Neuronal stem cell (in vitro differentiated cells): ENCODE data around the gene NAB1.
A peak's percentile ranks its signal among the peaks of the same experiment; 100 is the strongest.

Source experiments
- DNase-seq: peaks from one replicate; pipeline ENCODE4 v3.0.0-alpha.2; 2013; ENCODE audit warnings: low spot score
- H2AFZ ChIP-seq: one replicate; pipeline ENCODE4 v1.6.1; 2013; ENCODE audit warnings: mild to moderate bottlenecking, low read length, inconsistent platforms
- H2AK5ac ChIP-seq: 2 replicates; pipeline ENCODE4 v1.6.1; 2013; ENCODE audit warnings: low read depth, mild to moderate bottlenecking, inconsistent platforms, low read length, moderate library complexity, mixed read lengths
- H2BK120ac ChIP-seq: 2 replicates; pipeline ENCODE4 v1.6.1; 2013; ENCODE audit warnings: low read depth, mild to moderate bottlenecking, inconsistent platforms, low read length, moderate library complexity, mixed read lengths
- H2BK12ac ChIP-seq: one replicate; pipeline ENCODE4 v1.6.1; 2013; ENCODE audit warnings: low read length, inconsistent platforms
- H2BK15ac ChIP-seq: 2 replicates; pipeline ENCODE4 v1.6.1; 2013; ENCODE audit warnings: mild to moderate bottlenecking, low read length, inconsistent platforms, mixed read lengths
- H2BK5ac ChIP-seq: one replicate; pipeline ENCODE4 v1.6.1; 2013; ENCODE audit warnings: inconsistent platforms, mild to moderate bottlenecking, low read length, moderate library complexity
- H3K14ac ChIP-seq: one replicate; pipeline ENCODE4 v1.6.1; 2013; ENCODE audit warnings: low read length, inconsistent platforms
- H3K18ac ChIP-seq: 2 replicates; pipeline ENCODE4 v1.6.1; 2013; ENCODE audit warnings: low read length, inconsistent platforms
- H3K23ac ChIP-seq: 2 replicates; pipeline ENCODE4 v1.6.1; 2013; ENCODE audit warnings: low read depth, mild to moderate bottlenecking, mixed read lengths, low read length, inconsistent platforms; ENCODE audit not compliant: poor library complexity
- H3K27ac ChIP-seq: replicated peaks from 3 replicates; pipeline ENCODE4 v1.5.1; 2013; ENCODE audit warnings: low read length, inconsistent platforms
- H3K27me3 ChIP-seq, 3 experiments: 2 replicates each; pipeline ENCODE4 v1.6.1; 2013; ENCODE audit warnings: low read length in 3 of 3, mild to moderate bottlenecking in 2 of 3, inconsistent platforms in 1 of 3, low read depth in 1 of 3, mixed read lengths in 1 of 3, moderate library complexity in 1 of 3; ENCODE audit not compliant: control insufficient read depth in 3 of 3, insufficient read depth in 3 of 3
- H3K36me3 ChIP-seq, 2 donors: replicated peaks in 1 of 2; 2 replicates each; pipeline ENCODE4 v1.6.1; 2013; ENCODE audit warnings: low read length in 2 of 2; ENCODE audit not compliant: control insufficient read depth in 2 of 2, insufficient read depth in 2 of 2
- H3K4ac ChIP-seq: 2 replicates; pipeline ENCODE4 v1.6.1; 2013; ENCODE audit warnings: inconsistent platforms, mild to moderate bottlenecking, low read length, moderate library complexity
- H3K4me1 ChIP-seq, 2 donors: 1 replicate in 1 of 2; 2 replicates in 1 of 2; pipeline ENCODE4 v1.6.1; 2013; ENCODE audit warnings: low read length in 2 of 2, low read depth in 1 of 2; ENCODE audit not compliant: control insufficient read depth in 2 of 2, insufficient read depth in 1 of 2
- H3K4me2 ChIP-seq: one replicate; pipeline ENCODE4 v1.6.1; 2013; ENCODE audit warnings: mild to moderate bottlenecking, low read length, inconsistent platforms; ENCODE audit not compliant: insufficient read depth, poor library complexity, severe bottlenecking
- H3K4me3 ChIP-seq, 2 donors: 2 replicates each; pipeline ENCODE4 v1.5.1; 2013; ENCODE audit warnings: low read length in 2 of 2, mild to moderate bottlenecking in 2 of 2, inconsistent platforms in 1 of 2, moderate library complexity in 1 of 2
- H3K79me1 ChIP-seq: one replicate; pipeline ENCODE4 v1.6.1; 2013; ENCODE audit warnings: low read depth, mild to moderate bottlenecking, inconsistent platforms, low read length, moderate library complexity
- H3K9ac ChIP-seq: one replicate; pipeline ENCODE4 v1.6.1; 2013; ENCODE audit warnings: mild to moderate bottlenecking, low read depth, low read length, inconsistent platforms; ENCODE audit not compliant: poor library complexity
- H3K9me3 ChIP-seq, 2 donors: replicated peaks in 1 of 2; 2 replicates each; pipeline versions ENCODE3 to v1.6.1; 2013; ENCODE audit warnings: low read length in 2 of 2, mild to moderate bottlenecking in 2 of 2, inconsistent platforms in 1 of 2, low read depth in 1 of 2, mixed read lengths in 1 of 2, moderate library complexity in 1 of 2; ENCODE audit not compliant: control insufficient read depth in 2 of 2, insufficient read depth in 1 of 2
- H4K8ac ChIP-seq: one replicate; pipeline ENCODE4 v1.6.1; 2013; ENCODE audit warnings: low read depth, mild to moderate bottlenecking, inconsistent platforms, low read length, moderate library complexity
- H4K91ac ChIP-seq: one replicate; pipeline ENCODE4 v1.6.1; 2013; ENCODE audit warnings: low read length, low read depth, mild to moderate bottlenecking, inconsistent platforms; ENCODE audit not compliant: poor library complexity
- WGBS, 2 donors: extraction: QIAGEN DNeasy Blood & Tissue Kit; methylation state at CpG; one replicate each; pipeline ENCODE4 v1.1.7; 2013; ENCODE audit warnings: missing lambda C conversion rate in 2 of 2, mixed read lengths in 1 of 2; ENCODE audit not compliant: insufficient read length in 2 of 2, insufficient replicate concordance in 1 of 2; ENCODE audit errors: extremely low coverage in 2 of 2; 5-methylcytosine and 5-hydroxymethylcytosine counted together

Gene NAB1

DNA sequence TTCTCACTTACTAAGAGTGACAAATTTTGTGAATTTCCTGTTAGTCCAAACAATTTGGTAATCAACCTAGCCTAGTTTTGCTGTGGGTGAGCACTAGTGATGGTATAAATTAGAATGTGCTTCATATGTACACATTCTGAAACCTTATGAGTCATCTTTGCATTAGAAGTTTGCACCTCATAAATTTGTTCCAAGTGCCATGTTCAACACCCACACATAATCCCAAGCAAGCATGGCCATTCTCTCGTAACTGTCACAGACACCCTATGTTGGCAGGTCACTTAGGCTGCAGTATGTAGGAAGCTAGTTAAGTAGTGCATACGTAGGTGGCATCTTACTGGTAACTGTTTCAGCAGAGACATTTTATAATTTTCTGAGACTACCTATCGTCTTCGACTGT is 46.9 kb downstream of the NAB1 start:
- H2BK120ac ChIP-seq: no peak overlapping the region
- H3K9me3 ChIP-seq: no peaks in the 10 kb centered on the region
- no peaks in the 10 kb centered on the region for H3K27me3 ChIP-seq
- no peak overlapping the region for H3K9ac ChIP-seq
- no peak overlapping the region for H4K91ac ChIP-seq
- H2BK5ac ChIP-seq: no peak overlapping the region
- H2BK15ac ChIP-seq: no peak overlapping the region
- H3K4me3 ChIP-seq: no peak overlapping the region
- no peak for DNase-seq
- no peak overlapping the region for H3K14ac ChIP-seq
- no peak overlapping the region for H2AK5ac ChIP-seq
- H3K4me2 ChIP-seq: no peak overlapping the region
- H3K23ac ChIP-seq: no peak overlapping the region
- H3K27ac ChIP-seq: no peak overlapping the region
- H2AFZ ChIP-seq: no peak overlapping the region
- H4K8ac ChIP-seq: no peak overlapping the region
- no peak overlapping the region for H3K18ac ChIP-seq
- H2BK12ac ChIP-seq: no peak overlapping the region
- H3K4me1 ChIP-seq: peaks cover 7 to 8% of the 10 kb centered on the region in 2 donors
- no CpG with 5 or more reads among the region's 4 CpGs for WGBS, 2 donors
- H3K79me1 ChIP-seq: no peaks in the 10 kb centered on the region
- no peak overlapping the region for H3K4ac ChIP-seq
- H3K36me3 ChIP-seq: peaks cover 0 to 32% of the 10 kb centered on the region in 2 donors

GRCh38 chr2:190696792-190697398 is 48.0 kb downstream of the NAB1 start:
- H2BK5ac ChIP-seq: no peak overlapping the region
- H3K9ac ChIP-seq: no peak overlapping the region
- H3K79me1 ChIP-seq: no peaks in the 10 kb centered on the region
- no peak overlapping the region for H2BK12ac ChIP-seq
- no peak overlapping the region for H3K4me3 ChIP-seq
- no peaks in the 10 kb centered on the region for H3K27me3 ChIP-seq
- H4K91ac ChIP-seq: no peak overlapping the region
- H3K23ac ChIP-seq: no peak overlapping the region
- H3K9me3 ChIP-seq: no peaks in the 10 kb centered on the region
- H2BK15ac ChIP-seq: no peak overlapping the region
- no peak overlapping the region for H2BK120ac ChIP-seq
- peak; percentile 24 for DNase-seq
- H3K4ac ChIP-seq: no peak overlapping the region
- no peak overlapping the region for H4K8ac ChIP-seq
- H2AFZ ChIP-seq: peak overlapping the region; percentile 31
- H3K36me3 ChIP-seq: peaks cover 0 to 21% of the 10 kb centered on the region in 2 donors
- no peak overlapping the region for H3K4me2 ChIP-seq
- WGBS, 2 donors: no CpG with 5 or more reads among the region's 3 CpGs
- H3K27ac ChIP-seq: no peak overlapping the region
- H3K4me1 ChIP-seq: peaks cover 7 to 8% of the 10 kb centered on the region in 2 donors
- H2AK5ac ChIP-seq: no peak overlapping the region
- no peak overlapping the region for H3K14ac ChIP-seq
- H3K18ac ChIP-seq: no peak overlapping the region

- H2BK5ac ChIP-seq: no peak overlapping the region
- H3K4ac ChIP-seq: no peak overlapping the region
- peaks cover 0 to 15% of the 10 kb centered on the region in 2 donors for H3K36me3 ChIP-seq
- H3K4me1 ChIP-seq: peaks cover 7 to 8% of the 10 kb centered on the region in 2 donors
- no peak overlapping the region for H3K4me2 ChIP-seq
- no peak overlapping the region for H2AFZ ChIP-seq
- no CpG with 5 or more reads among the region's 4 CpGs for WGBS, 2 donors
- H4K8ac ChIP-seq: no peak overlapping the region
- no peak overlapping the region for H3K18ac ChIP-seq
- no peak overlapping the region for H4K91ac ChIP-seq
- no peak overlapping the region for H3K4me3 ChIP-seq
- H2BK15ac ChIP-seq: no peak overlapping the region
- no peak overlapping the region for H2AK5ac ChIP-seq
- H3K27ac ChIP-seq: no peak overlapping the region
- no peaks in the 10 kb centered on the region for H3K79me1 ChIP-seq
- no peak overlapping the region for H2BK12ac ChIP-seq
- H3K9me3 ChIP-seq: no peaks in the 10 kb centered on the region
- no peak overlapping the region for H3K14ac ChIP-seq
- no peak overlapping the region for H3K9ac ChIP-seq
- no peaks in the 10 kb centered on the region for H3K27me3 ChIP-seq
- no peak overlapping the region for H2BK120ac ChIP-seq
- no peak for DNase-seq
- H3K23ac ChIP-seq: no peak overlapping the region
These were observed 48.5 kb downstream of the NAB1 start for GRCh38 chr2:190697421-190697820.

GRCh38 chr2:190698895-190699294 is 50.0 kb downstream of the NAB1 start:
- H2AK5ac ChIP-seq: no peak overlapping the region
- H3K27ac ChIP-seq: no peak overlapping the region
- no peak overlapping the region for H4K91ac ChIP-seq
- no peak overlapping the region for H3K9ac ChIP-seq
- H3K9me3 ChIP-seq: no peaks in the 10 kb centered on the region
- no peak overlapping the region for H3K23ac ChIP-seq
- H3K18ac ChIP-seq: no peak overlapping the region
- H3K4ac ChIP-seq: no peak overlapping the region
- H2BK5ac ChIP-seq: no peak overlapping the region
- H2BK12ac ChIP-seq: no peak overlapping the region
- peak overlapping the region; percentile 71 for H2AFZ ChIP-seq
- H3K36me3 ChIP-seq: peaks cover 0 to 1% of the 10 kb centered on the region in 2 donors
- H3K14ac ChIP-seq: no peak overlapping the region
- H3K4me3 ChIP-seq: no peak overlapping the region
- no peak overlapping the region for H3K4me2 ChIP-seq
- H3K79me1 ChIP-seq: no peaks in the 10 kb centered on the region
- DNase-seq: peak; percentile 45
- H4K8ac ChIP-seq: no peak overlapping the region
- H3K4me1 ChIP-seq: peaks cover 7 to 8% of the 10 kb centered on the region in 2 donors
- no peak overlapping the region for H2BK15ac ChIP-seq
- no peaks in the 10 kb centered on the region for H3K27me3 ChIP-seq
- H2BK120ac ChIP-seq: no peak overlapping the region
- WGBS, 2 donors: no CpG with 5 or more reads among the region's 5 CpGs
